Small intestine (tissue), 7 donors: ENCODE results near the gene ILRUN. TPM values are rescaled to one million over a fixed set of nuclear protein-coding genes. Genes with fewer than 3 reads are reported as not detected.

Source experiments
- DNase-seq, 2 donors: peaks; one replicate each; pipeline versions ENCODE4 v3.0.0 to v3.0.0-alpha.2; 2013
- FAIRE-seq: peaks from 2 replicates; lab custom pipeline; 2012; peaks lifted over from hg19 to GRCh38; lab: Jason Lieb, UNC
- H3K27ac ChIP-seq, 3 donors: one replicate each; pipeline ENCODE4 v1.5.1; 2013; ENCODE audit warnings: low read length in 2 of 3, mild to moderate bottlenecking in 2 of 3, control low read depth in 1 of 3, inconsistent platforms in 1 of 3, low read depth in 1 of 3, moderate library complexity in 1 of 3
- H3K27me3 ChIP-seq, 3 donors: one replicate each; pipeline ENCODE4 v1.6.1; 2013; ENCODE audit warnings: low read length in 3 of 3, inconsistent platforms in 1 of 3; ENCODE audit not compliant: control insufficient read depth in 3 of 3, insufficient read depth in 3 of 3
- H3K36me3 ChIP-seq, 3 donors: one replicate each; pipeline ENCODE4 v1.6.1; 2013; ENCODE audit warnings: low read length in 3 of 3, inconsistent platforms in 1 of 3, low read depth in 1 of 3, mild to moderate bottlenecking in 1 of 3, moderate library complexity in 1 of 3; ENCODE audit not compliant: control insufficient read depth in 3 of 3, insufficient read depth in 2 of 3
- H3K4me1 ChIP-seq, 3 donors: one replicate each; pipeline ENCODE4 v1.6.1; 2013; ENCODE audit warnings: low read length in 2 of 3, inconsistent platforms in 1 of 3, low read depth in 1 of 3, mild to moderate bottlenecking in 1 of 3, moderate library complexity in 1 of 3; ENCODE audit not compliant: control insufficient read depth in 3 of 3, insufficient read depth in 2 of 3
- H3K4me3 ChIP-seq, 3 donors: one replicate each; pipeline ENCODE4 v1.5.1; 2013; ENCODE audit warnings: low read length in 3 of 3, control low read depth in 1 of 3, inconsistent platforms in 1 of 3, low read depth in 1 of 3, mild to moderate bottlenecking in 1 of 3, moderate library complexity in 1 of 3
- H3K9me3 ChIP-seq, 2 donors: one replicate each; pipeline ENCODE4 v1.6.1; 2013; ENCODE audit warnings: low read depth in 1 of 2, low read length in 1 of 2; ENCODE audit not compliant: control insufficient read depth in 2 of 2, insufficient read depth in 1 of 2
- WGBS, 3 donors: extraction: QIAGEN DNeasy Blood & Tissue Kit; methylation state at CpG; one replicate each; pipeline ENCODE4 v1.1.7; 2013; 5-methylcytosine and 5-hydroxymethylcytosine counted together
- polyA plus RNA-seq, 4 donors: library from polyadenylated mRNA; stranded (reverse) in 3 of 4; unstranded in 1 of 4; fragments of 200-250 nt in 3 of 4; fragments of 120-200 nt in 1 of 4; gene quantifications; one replicate each; pipeline versions ENCODE4 v1.2.1 to v1.2.3, GENCODE V29; 2013
- donor health status: healthy with polysubstance abuse.
- donor health status: control.
- donor health status: control.
- donor health status: Bipolar disorder and iron deficiency.
- donor health status: healthy.

ILRUN gene
- polyA plus RNA-seq, 4 donors = 44.3 to 53.5 (median 47.3) TPM

DNA sequence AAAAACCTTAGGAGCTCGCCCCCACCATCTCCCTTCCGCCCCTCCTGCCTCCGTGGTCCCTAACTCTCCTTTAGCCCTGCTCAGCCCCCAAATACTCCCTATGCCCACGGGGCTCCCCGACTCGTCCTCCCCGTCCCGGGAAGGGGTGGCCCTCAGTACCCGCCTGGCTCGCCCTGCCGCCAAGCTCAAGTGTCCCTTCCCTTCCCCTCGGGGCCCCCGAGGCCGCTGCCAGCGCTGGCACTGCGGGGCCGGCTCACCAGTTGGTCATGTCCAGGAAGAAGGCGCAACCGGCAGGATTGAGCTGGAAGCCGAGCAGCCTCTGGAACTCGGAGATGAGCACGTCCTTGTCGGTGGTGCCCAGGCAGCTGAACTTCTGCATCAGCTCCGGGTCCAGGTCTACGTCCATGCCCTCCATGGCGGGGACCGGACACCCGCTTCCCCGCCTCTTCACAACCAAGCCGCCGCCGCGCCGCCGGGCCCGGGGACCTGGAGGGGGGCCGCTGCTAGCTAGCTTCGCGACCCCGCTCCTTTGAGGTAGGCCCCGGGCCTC is 303 bp downstream of the ILRUN start:
- WGBS, 3 donors = 1% methylated on average over 39 to 41 of the region's 41 CpGs

DNA sequence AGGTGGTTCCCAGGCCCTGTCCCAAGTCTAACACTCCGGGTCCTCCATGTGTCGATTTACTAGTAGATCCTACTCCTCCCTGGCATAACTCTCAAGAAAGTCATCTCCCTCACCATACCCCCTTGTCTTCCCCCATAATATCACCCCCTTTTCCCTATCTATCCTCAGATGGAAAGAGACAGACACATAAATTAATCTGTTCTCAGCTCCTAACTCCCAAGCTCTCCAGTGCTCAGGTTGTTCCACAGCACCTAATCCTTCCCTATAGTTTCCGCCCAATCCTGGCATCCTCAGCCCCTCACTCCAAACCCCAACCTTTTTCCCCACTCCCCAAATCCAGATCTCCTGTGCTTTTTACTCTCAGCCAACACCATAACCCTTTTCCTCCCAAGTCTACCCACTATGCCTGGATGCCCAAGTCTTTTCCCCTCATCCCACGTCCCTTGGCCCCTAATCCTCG is 808 bp downstream of the ILRUN start:
- Histone ChIP-seq H3K36me3 (peaks cover 0 to 11% (median 0%) of the 10 kb centered on the region in 3 donors), H3K9me3 (no peaks in the 10 kb centered on the region), H3K4me3 (peak overlapping the region; percentile 69 to 99 (median 71)), H3K27ac (peak overlapping the region; percentile 73 to 95 (median 93)), H3K27me3 (no peaks in the 10 kb centered on the region), H3K4me1 (peaks cover 4 to 10% (median 4%) of the 10 kb centered on the region in 3 donors)
- no peak for FAIRE-seq
- peak in 1 of 2 donors; percentile 41 for DNase-seq
- WGBS, 3 donors = 2 to 14% (median 7%) methylated on average over 5 of the region's 5 CpGs

More for the DNA sequence above, 303 bp downstream of the ILRUN start:
- no peak for FAIRE-seq
- Histone ChIP-seq H3K27me3 (no peaks in the 10 kb centered on the region), H3K4me1 (peaks cover 4 to 10% (median 4%) of the 10 kb centered on the region in 3 donors), H3K4me3 (peak overlapping the region; percentile 69 to 99 (median 71)), H3K36me3 (peaks cover 0 to 11% (median 0%) of the 10 kb centered on the region in 3 donors), H3K27ac (peak overlapping the region; percentile 73 to 95 (median 93)), H3K9me3 (no peaks in the 10 kb centered on the region)
- DNase-seq = peak in 1 of 2 donors; percentile 82

DNA sequence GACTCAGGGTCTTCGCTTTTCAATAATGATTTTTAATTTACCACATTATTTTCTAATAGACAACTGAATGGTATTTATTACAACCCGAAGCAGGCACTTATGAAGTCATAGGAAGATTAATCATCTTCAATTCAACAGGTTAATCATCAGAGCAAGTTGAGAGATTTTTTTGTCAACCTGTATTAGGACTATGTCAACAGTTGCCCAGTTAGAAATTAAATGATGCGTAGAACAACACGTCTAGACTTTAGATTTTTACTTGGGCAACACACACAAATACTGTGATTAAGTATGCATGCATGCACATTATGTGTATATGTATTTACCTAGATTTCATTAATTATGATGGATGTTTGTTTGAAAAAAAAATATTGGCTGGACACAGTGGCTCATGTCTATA is 4.3 kb downstream of the ILRUN start:
- H3K4me3 ChIP-seq = no peak overlapping the region
- peaks cover 2 to 10% (median 4%) of the 10 kb centered on the region in 3 donors for H3K4me1 ChIP-seq
- no peak overlapping the region for H3K27ac ChIP-seq
- no peaks in the 10 kb centered on the region for H3K9me3 ChIP-seq
- H3K36me3 ChIP-seq = peaks cover 0 to 18% (median 0%) of the 10 kb centered on the region in 3 donors
- FAIRE-seq = no peak
- WGBS, 3 donors = 76 to 81% (median 77%) methylated on average over 4 of the region's 4 CpGs
- no peaks in the 10 kb centered on the region for H3K27me3 ChIP-seq
- DNase-seq = no peak

DNA sequence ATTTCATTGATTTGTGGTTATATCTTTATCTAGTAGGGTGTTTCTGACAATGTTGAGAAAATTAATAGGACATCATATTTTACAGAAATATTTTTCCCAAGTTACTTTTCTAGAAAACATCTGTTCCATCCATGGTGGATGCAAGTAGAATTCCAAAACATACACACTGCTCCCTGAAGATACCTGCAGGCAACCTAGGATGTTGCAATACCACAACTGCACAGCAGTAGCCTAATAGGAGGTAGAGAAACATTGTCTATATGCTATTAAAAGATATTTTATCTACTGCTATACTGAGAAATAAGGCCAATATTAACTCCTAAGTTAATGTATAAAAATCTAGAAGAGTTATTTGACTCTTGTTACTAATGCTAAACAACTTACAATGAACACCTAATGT is 6.8 kb downstream of the ILRUN start:
- Histone ChIP-seq H3K4me3 (no peak overlapping the region), H3K27ac (no peak overlapping the region), H3K4me1 (peaks cover 2 to 6% (median 4%) of the 10 kb centered on the region in 3 donors), H3K36me3 (peaks cover 0 to 18% (median 0%) of the 10 kb centered on the region in 3 donors), H3K9me3 (no peaks in the 10 kb centered on the region), H3K27me3 (no peaks in the 10 kb centered on the region)
- FAIRE-seq = no peak
- DNase-seq = no peak

DNA sequence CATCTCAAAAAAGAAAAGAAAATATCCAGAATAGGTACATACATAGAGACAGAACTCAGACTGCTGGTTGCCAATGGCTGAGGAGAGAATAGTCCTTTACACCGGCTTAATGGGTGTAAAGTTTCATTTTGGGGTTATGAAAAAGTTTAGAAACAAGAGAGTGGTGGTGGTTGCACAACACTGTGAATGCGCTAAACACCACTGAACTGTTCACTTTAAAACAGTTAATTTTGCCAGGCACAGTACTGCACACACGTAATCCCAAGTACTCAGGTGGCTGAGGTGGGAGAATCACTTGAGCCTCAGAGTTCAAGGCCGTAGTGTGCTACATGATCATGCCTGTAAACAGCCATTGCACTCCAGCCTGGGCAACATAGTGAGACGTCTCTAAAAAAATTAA is 7.6 kb downstream of the ILRUN start:
- DNase-seq = no peak
- peaks cover 0 to 15% (median 0%) of the 10 kb centered on the region in 3 donors for H3K36me3 ChIP-seq
- peaks cover 2 to 4% (median 2%) of the 10 kb centered on the region in 3 donors for H3K4me1 ChIP-seq
- FAIRE-seq = no peak
- no peak overlapping the region for H3K27ac ChIP-seq
- WGBS, 3 donors = 86 to 88% (median 88%) methylated on average over 5 of the region's 5 CpGs
- H3K4me3 ChIP-seq = no peak overlapping the region
- H3K9me3 ChIP-seq = no peaks in the 10 kb centered on the region
- H3K27me3 ChIP-seq = no peaks in the 10 kb centered on the region

DNA sequence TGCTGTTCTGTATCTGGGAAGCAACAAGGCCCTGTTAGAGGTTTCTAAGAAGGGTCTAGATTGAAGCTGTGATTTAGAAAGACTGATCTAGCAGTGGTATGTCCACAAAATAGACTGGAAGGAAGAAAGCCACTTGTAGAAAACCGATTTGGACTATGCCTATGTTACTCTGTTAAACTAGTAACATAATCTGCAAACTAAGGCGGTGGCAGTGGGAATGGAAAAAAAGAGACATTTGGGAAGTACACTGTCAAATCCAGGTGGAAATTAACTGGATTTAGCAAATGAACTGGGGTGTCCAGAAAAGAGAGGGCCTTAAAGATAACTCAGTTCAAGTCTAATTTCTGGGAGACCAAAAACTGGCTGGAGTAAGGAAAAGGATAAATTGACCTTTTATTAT is 11.6 kb downstream of the ILRUN start:
- H3K27ac ChIP-seq = no peak overlapping the region
- H3K4me1 ChIP-seq = peaks cover 0 to 11% (median 1%) of the 10 kb centered on the region in 3 donors
- WGBS, 3 donors = 70 to 78% (median 71%) methylated on average over 2 of the region's 2 CpGs
- DNase-seq (no peak), FAIRE-seq (no peak)
- no peaks in the 10 kb centered on the region for H3K9me3 ChIP-seq
- no peaks in the 10 kb centered on the region for H3K27me3 ChIP-seq
- no peak overlapping the region for H3K4me3 ChIP-seq
- H3K36me3 ChIP-seq = peaks cover 0 to 7% (median 0%) of the 10 kb centered on the region in 3 donors

DNA sequence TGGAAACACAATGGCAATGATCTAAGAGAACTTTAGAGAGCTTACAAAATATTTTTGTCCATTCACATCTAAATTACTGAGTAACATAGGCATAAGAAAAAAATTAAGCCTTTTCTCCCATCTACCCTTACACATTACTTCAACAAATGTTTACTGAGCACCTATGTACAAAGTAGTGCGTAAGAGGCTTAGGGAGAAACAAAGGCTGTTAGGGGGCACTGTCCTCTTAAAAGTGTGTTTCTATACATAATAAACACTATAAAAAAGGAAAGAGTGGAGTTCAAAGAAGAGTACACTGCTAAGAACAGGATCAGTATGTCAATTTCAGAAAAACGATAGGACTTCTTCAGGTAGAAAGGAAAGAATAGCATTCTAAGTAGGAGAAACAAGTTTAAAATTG is 12.2 kb downstream of the ILRUN start:
- FAIRE-seq (no peak), DNase-seq (no peak)
- WGBS, 3 donors = 74 to 83% (median 81%) methylated on average over 2 of the region's 2 CpGs
- H3K27ac ChIP-seq = no peak overlapping the region
- peaks cover 0 to 16% (median 1%) of the 10 kb centered on the region in 3 donors for H3K4me1 ChIP-seq
- H3K27me3 ChIP-seq = no peaks in the 10 kb centered on the region
- H3K4me3 ChIP-seq = no peak overlapping the region
- H3K9me3 ChIP-seq = no peaks in the 10 kb centered on the region
- peaks cover 0 to 7% (median 0%) of the 10 kb centered on the region in 3 donors for H3K36me3 ChIP-seq

DNA sequence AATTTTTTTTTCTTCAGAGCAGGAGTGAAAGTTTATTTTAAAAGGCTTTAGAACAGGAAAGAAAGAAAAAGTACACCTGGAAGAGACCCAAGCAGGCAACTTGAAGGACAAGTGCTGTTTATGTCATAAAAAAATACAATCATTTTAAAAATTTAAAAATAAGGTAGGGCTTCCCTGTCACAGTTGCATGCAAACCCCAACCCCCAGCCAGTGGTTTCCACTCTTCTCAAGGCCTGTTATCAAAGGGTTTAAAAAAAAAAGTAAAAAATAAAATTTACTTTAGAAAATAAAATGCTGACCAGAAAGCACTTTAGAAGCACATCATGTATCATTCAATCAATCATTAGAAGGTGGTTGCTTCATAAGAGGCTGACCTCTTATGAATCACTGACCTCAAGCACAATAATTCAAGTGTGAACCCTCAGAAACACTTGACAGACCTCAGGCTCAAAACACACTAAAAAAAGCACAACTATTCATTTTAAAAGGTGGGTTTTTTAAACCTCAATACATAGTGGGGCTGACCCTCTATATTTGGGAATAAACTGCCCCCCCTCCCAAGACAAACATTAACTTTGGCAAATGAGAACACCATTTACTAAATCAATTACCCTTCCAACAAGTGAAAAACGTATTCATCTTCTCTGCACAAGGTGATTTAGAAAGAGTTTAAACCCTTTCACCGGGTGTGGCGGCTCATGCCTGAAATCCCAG is 15.6 kb downstream of the ILRUN start:
- H3K27ac ChIP-seq = peak overlapping the region; percentile 48 to 66 (median 64)
- no peaks in the 10 kb centered on the region for H3K9me3 ChIP-seq
- H3K4me1 ChIP-seq = peaks cover 0 to 16% (median 1%) of the 10 kb centered on the region in 3 donors
- DNase-seq (peak; percentile 37 to 50), FAIRE-seq (no peak)
- H3K36me3 ChIP-seq = peaks cover 0 to 6% (median 0%) of the 10 kb centered on the region in 3 donors
- no peak overlapping the region for H3K4me3 ChIP-seq
- no peaks in the 10 kb centered on the region for H3K27me3 ChIP-seq
- 46 to 60% (median 50%) methylated on average over 3 of the region's 3 CpGs for WGBS, 3 donors
